RWPE1 (cell line): ENCODE measurements around the gene MAGI1.

Source experiments
- CTCF ChIA-PET: fragments of 350-600 bp; sonication (Branson Sonifier 250); formaldehyde crosslinking; extraction: SDS; loops from one replicate; lab custom pipeline; 2021; lab: Yijun Ruan, JAX
- POLR2A ChIA-PET: fragments of 400-600 bp; formaldehyde crosslinking; extraction: SDS; loops from one replicate; lab custom pipeline; 2020; ENCODE audit warnings: antibody characterized with exemption; ENCODE audit not compliant: low non-redundant PET; lab: Yijun Ruan, JAX
- DNase-seq: peaks from one replicate; pipeline ENCODE4 v3.0.0; 2012; ENCODE audit warnings: low spot score
- H3K27ac ChIP-seq: fragments of 450-650 bp; 2 replicates; pipeline ENCODE4 v1.5.1; 2017
- TF ChIP-seq, protein P1 (sequence below): fragments of 450-650 bp; conservative IDR thresholded peaks from 2 replicates; pipeline ENCODE4 v1.5.1; 2017; ENCODE audit warnings: low read depth, mild to moderate bottlenecking

MAGI1 gene

GRCh38 chr3:66041116-66041515 is 2.4 kb upstream of the MAGI1 start:
- TF ChIP-seq, protein P1, sequence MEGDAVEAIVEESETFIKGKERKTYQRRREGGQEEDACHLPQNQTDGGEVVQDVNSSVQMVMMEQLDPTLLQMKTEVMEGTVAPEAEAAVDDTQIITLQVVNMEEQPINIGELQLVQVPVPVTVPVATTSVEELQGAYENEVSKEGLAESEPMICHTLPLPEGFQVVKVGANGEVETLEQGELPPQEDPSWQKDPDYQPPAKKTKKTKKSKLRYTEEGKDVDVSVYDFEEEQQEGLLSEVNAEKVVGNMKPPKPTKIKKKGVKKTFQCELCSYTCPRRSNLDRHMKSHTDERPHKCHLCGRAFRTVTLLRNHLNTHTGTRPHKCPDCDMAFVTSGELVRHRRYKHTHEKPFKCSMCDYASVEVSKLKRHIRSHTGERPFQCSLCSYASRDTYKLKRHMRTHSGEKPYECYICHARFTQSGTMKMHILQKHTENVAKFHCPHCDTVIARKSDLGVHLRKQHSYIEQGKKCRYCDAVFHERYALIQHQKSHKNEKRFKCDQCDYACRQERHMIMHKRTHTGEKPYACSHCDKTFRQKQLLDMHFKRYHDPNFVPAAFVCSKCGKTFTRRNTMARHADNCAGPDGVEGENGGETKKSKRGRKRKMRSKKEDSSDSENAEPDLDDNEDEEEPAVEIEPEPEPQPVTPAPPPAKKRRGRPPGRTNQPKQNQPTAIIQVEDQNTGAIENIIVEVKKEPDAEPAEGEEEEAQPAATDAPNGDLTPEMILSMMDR = no peak
- DNase-seq = no peak
- no peak overlapping the region for H3K27ac ChIP-seq
- ChIA-PET CTCF (no interaction called here), POLR2A (no interaction called here)

DNA sequence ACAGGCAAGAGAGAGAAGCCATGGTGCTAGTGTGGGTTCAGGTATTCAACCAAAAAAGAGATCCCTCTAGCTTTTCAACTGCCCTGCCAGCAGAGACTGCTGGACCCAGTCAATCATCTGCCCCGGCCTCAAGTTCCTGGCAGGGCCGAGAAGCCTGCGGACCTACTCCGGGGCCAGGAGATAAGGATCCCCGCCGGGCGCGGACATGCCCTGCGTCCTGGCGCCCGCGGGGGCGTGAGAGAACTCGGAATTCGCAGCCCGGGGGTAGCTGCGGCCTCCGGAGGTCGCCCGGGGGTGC is 821 bp upstream of the MAGI1 start:
- TF ChIP-seq, protein P1 = no peak; the same call in 1 of the 2 replicates
- CTCF ChIA-PET = interaction anchor here (0.6 kb wide), 1 partner anchor 76 kb away, joined by 3 read pairs; no protein-coding TSS in a partner anchor
- POLR2A ChIA-PET = no interaction called here
- peak overlapping the region; percentile 96 for H3K27ac ChIP-seq
- DNase-seq = no peak

GRCh38 chr3:66038384-66038725 is 363 bp downstream of the MAGI1 start:
- TF ChIP-seq, protein P1 = no peak
- POLR2A ChIA-PET = no interaction called here
- DNase-seq = peak; percentile 27
- CTCF ChIA-PET = no interaction called here
- H3K27ac ChIP-seq = peak overlapping the region; percentile 96

GRCh38 chr3:66037986-66038369 is 740 bp downstream of the MAGI1 start:
- no peak for DNase-seq
- TF ChIP-seq, protein P1 = no peak
- peak overlapping the region; percentile 96 for H3K27ac ChIP-seq
- POLR2A ChIA-PET = no interaction called here
- CTCF ChIA-PET = interaction anchor here (0.6 kb wide), 1 partner anchor 28 kb away, joined by 4 read pairs; no protein-coding TSS in a partner anchor

DNA sequence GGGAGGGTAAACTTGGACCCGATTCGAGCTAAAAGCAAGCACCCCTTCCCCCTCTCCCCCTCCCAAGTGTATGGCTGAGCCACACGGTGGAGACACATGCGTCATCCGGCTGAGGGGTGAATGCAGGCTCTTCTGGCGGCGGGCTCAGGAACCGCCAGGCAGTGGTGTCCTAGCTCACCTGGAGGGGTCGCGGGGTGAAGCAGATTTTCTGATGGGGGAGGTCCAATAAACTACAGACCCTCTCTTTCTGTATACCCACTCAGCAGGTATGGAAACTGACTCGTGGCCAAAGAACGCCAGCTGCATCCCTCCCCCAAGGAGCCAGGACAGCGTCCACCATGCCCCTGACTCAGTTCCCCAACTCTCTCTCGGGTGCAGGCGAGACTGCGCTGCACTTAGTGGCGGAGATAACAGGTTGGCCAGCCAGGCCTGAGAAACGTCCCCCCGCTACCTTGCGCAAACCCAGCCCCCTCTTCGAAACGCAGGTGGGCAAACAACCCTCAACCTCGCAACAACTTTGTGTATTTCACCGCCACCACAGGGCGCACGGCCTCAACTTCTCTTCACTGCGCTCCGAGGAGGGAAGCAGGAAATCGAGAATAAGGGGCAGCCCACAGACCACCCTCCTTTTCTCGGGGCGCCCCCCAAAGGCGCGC is 1.3 kb downstream of the MAGI1 start:
- DNase-seq = peak; percentile 53
- POLR2A ChIA-PET = no interaction called here
- CTCF ChIA-PET = interaction anchor here (0.6 kb wide), 2 partner anchors 28 to 258 kb away, joined by 3 to 4 read pairs; no protein-coding TSS in a partner anchor
- H3K27ac ChIP-seq = peak overlapping the region; percentile 96
- TF ChIP-seq, protein P1 = peak; percentile 40

DNA sequence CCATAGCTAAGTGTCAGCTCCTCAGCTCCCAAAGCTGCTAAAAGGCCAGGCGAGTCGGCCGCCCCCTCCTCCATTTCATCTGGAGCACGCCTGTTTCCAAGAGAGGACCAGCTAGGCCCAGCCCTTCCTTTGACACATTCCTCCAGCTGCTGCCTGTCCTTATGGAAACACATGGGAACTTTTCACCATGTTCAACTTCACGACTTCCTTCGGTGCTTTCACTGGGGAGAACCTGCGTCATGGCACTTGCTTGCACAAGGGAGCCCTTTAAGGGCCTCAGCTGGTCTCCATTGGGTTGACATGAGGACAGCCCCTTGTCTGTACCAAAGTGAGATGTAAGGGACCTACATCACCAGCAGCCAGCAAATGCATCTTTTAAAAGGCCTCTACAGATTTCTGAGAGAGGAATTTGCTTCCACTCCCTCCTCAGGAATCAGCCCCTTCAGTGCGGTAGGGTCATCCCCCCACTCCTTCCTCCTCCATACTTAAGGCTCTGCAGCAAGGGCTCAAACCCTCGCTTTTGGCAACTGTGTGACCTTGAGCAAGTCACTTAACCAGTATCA is 2.1 kb downstream of the MAGI1 start:
- TF ChIP-seq, protein P1 = no peak
- DNase-seq = no peak
- ChIA-PET CTCF (interaction anchor here (0.6 kb wide), 1 partner anchor 259 kb away, joined by 3 read pairs; no protein-coding TSS in a partner anchor), POLR2A (no interaction called here)
- peak overlapping the region; percentile 96; the same call in 1 of the 2 replicates for H3K27ac ChIP-seq
